Peyer's patch (tissue), 4 donors: Measurements from ENCODE around the gene PTPRE.

Experiments
- CTCF ChIP-seq, 6 experiments: fragments of 450-650 bp in 4 of 6; fragments of 200-600 bp in 2 of 6; sonication (generic) in 1 of 6; IDR thresholded peaks; one replicate each; pipeline ENCODE4 v1.5.1; 2017 to 2019; ENCODE audit warnings: antibody characterized with exemption in 6 of 6, mild to moderate bottlenecking in 3 of 6, moderate library complexity in 1 of 6
- POLR2A ChIP-seq, 2 donors: fragments of 450-650 bp; IDR thresholded peaks; one replicate each; pipeline ENCODE4 v1.5.1; 2017; ENCODE audit warnings: antibody characterized with exemption in 2 of 2, mild to moderate bottlenecking in 2 of 2, moderate library complexity in 2 of 2

- no peak for TF ChIP-seq CTCF (IDR thresholded peaks at IDR 0.05)
- TF ChIP-seq POLR2A (IDR thresholded peaks at IDR 0.05), result no peak
These were observed 36.5 kb downstream of the PTPRE start for GRCh38 chr10:127943336-127943910.
